Activated T-helper 1 cell treated with Interleukin-2 at 50 U/mL for 16 hours (primary cell): Measurements from ENCODE around the gene TMEM38A.
"Not testable (repeated sequence)": the region's sequence is repeated elsewhere in the genome, so short reads cannot be mapped to it uniquely, and the experiment has no call there.

Source experiments
- DNase-seq: peaks from one replicate; pipeline ENCODE4 v3.0.0-alpha.2; 2020; ENCODE audit warnings: low read depth

The TMEM38A gene

GRCh38 chr19:16677055-16677454 is 16.1 kb downstream of the TMEM38A start:
- DNase-seq = no peak

GRCh38 chr19:16678498-16678897 is 17.6 kb downstream of the TMEM38A start:
- no peak for DNase-seq

- no peak for DNase-seq
Observed at GRCh38 chr19:16679811-16680210, 18.9 kb downstream of the TMEM38A start.

DNA sequence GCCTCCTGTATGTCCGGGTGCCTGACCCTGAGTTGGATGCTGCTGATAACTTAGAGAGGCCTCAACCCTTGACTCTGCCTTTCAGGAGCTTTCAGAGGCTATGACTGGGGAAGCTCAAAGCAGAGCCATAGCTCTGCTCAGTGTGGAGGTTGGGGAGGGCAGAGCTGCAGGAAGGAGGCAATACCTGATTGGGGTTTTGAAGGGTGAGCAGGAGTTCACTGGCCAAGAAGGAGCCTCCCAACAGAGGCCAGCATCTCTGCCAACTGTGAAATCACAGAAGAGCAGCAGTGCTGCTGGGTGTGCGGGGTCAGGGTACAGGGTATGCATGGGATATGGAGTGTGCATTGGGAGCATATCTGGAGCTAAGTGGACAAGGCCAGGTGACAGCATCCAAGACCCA is 21.6 kb downstream of the TMEM38A start:
- no peak for DNase-seq

- DNase-seq = no peak
Observed at GRCh38 chr19:16684216-16684615, 23.3 kb downstream of the TMEM38A start.

- DNase-seq = no peak
Observed at GRCh38 chr19:16688084-16688483, 27.1 kb downstream of the TMEM38A start.

- DNase-seq = no peak
Observed at GRCh38 chr19:16698914-16699313, 38.0 kb downstream of the TMEM38A start.

DNA sequence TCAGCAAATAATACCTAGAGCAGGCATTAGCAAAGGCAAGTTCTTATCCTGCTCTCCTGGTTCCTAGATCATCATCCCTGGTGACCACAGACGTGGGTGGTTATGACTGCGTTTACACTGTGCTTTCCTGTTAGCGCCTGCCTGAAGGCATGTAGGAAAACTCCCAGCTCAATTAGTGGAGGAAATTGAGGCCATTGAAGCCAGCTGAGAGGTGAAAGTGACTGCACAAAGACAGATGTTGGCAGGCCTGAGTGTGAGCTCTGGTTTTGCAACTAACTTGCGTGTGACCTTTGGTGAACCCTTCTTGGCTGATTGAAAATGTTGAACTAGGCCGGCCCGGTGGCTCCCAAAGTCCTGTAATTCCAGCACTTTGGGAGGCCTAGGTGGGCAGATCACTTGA is 41.2 kb downstream of the TMEM38A start:
- DNase-seq = no peak

GRCh38 chr19:16703677-16704076 is 42.7 kb downstream of the TMEM38A start:
- no peak for DNase-seq

- not testable (repeated sequence) for DNase-seq
Observed at GRCh38 chr19:16710870-16711269, 49.9 kb downstream of the TMEM38A start.

GRCh38 chr19:16712295-16712694 is 51.4 kb downstream of the TMEM38A start:
- not testable (repeated sequence) for DNase-seq

- no peak for DNase-seq
Observed at GRCh38 chr19:16714702-16715287, 53.9 kb downstream of the TMEM38A start.

GRCh38 chr19:16715611-16716010 is 54.7 kb downstream of the TMEM38A start:
- no peak for DNase-seq

DNA sequence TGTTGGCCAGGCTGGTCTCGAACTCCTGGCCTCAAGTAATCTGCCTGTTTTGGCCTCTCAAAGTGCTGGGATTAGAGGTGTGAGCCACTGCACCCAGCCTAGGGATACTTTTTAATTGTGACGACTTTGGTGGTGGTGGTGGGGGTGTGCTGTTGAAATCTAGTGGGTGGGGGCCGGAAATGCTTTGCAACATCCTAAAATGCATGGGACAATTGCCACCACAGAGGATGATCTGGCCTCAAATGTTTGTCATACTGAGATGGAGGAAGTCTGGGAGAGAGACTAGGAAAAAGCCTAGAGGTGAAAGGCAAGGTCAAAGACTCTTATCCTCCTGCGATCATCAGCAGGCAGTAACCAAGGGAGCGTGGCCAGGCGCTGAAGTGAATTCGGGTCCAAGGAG is 60.1 kb downstream of the TMEM38A start:
- DNase-seq = no peak

DNA sequence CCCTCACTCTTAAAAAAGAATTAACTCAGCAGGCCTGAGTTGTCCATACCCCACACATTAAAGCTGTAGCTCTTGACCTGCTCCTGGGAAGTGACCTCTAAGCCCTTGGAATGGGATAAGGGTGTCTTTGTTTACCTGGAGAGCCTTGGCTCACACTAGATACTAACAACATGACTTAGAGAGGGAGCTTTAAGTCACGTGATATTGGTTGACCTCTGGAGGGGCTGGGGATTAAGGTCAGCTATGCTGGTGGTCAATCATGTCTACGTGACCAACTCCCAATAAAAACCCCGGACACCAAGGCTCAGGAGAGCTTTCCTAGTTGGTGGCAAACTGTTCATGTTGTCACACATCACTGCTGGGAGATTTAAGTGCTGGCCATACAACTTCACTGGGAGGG is 61.7 kb downstream of the TMEM38A start:
- no peak for DNase-seq

GRCh38 chr19:16726916-16727315 is 66.0 kb downstream of the TMEM38A start:
- no peak for DNase-seq

- not testable (repeated sequence) for DNase-seq
Observed at GRCh38 chr19:16735650-16736266, 74.8 kb downstream of the TMEM38A start.

GRCh38 chr19:16736709-16737108 is 75.8 kb downstream of the TMEM38A start:
- DNase-seq = no peak

GRCh38 chr19:16737911-16738310 is 77.0 kb downstream of the TMEM38A start:
- no peak for DNase-seq

DNA sequence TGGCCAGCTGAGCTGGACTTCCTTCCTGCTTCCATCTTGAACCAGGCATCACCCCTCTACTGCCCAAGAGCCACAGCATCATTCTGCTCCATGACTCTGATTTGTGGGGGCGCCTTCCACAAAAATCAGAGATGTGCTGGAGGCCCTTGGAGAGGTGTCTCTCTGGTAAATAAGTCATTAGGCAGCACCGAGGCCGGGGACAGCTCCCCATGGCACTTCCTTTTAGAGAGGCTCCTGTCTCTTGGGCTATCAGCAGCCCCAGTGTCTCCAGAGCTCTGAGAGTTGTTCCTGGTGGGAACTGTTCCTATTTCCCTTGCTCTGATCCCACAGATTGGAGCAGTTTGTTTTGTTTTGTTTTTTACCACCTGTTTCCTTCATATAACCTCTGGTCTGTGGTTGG is 78.6 kb downstream of the TMEM38A start:
- no peak for DNase-seq
